IMR-90 (cell line): ENCODE data around the gene FZD4. TPM values are rescaled to one million over a fixed set of nuclear protein-coding genes. Genes with fewer than 3 reads are reported as not detected.

Source experiments
- ATAC-seq: fragments of 200-7000 bp; cut with Tn5 transposase; 2 replicates; pipeline ENCODE4 v1.9.1; 2020; ENCODE audit warnings: low read depth, mild to moderate bottlenecking, moderate library complexity
- BruUV-seq: library from RNA; stranded (reverse); fragments of 400-500 nt; replicated peaks from 2 replicates; lab custom pipeline; 2021; lab: Mats Ljungman, UMichigan
- CTCF ChIA-PET: fragments of 300-600 bp; formaldehyde crosslinking; extraction: SDS; loops from one replicate; lab custom pipeline; 2021; ENCODE audit warnings: antibody characterized with exemption; lab: Yijun Ruan, JAX
- POLR2A ChIA-PET: fragments of 300-600 bp; sonication (Branson Sonifier 250); formaldehyde crosslinking; loops from one replicate; lab custom pipeline; 2022; ENCODE audit warnings: antibody characterized with exemption; ENCODE audit not compliant: unreplicated experiment; lab: Charles Lee
- DNase-seq: peaks from one replicate; pipeline ENCODE4 v3.0.0; 2013
- H2AFZ ChIP-seq: replicated peaks from 2 replicates; pipeline ENCODE3; 2013; ENCODE audit warnings: low read length, mild to moderate bottlenecking; ENCODE audit not compliant: poor library complexity
- H2AK5ac ChIP-seq: 2 replicates; pipeline ENCODE4 v1.6.1; 2013; ENCODE audit warnings: low read depth, low read length, inconsistent platforms
- H2AK9ac ChIP-seq: replicated peaks from 2 replicates; pipeline ENCODE3; 2013; ENCODE audit warnings: mild to moderate bottlenecking, low read depth, low read length, moderate library complexity; ENCODE audit not compliant: poor library complexity
- H2BK120ac ChIP-seq: 2 replicates; pipeline ENCODE4 v1.6.1; 2013; ENCODE audit warnings: low read depth, low read length, inconsistent platforms
- H2BK15ac ChIP-seq: 3 replicates; pipeline ENCODE4 v1.6.1; 2013; ENCODE audit warnings: low read depth, low read length, inconsistent platforms
- H2BK20ac ChIP-seq: 2 replicates; pipeline ENCODE4 v1.6.1; 2013; ENCODE audit warnings: low read depth, mild to moderate bottlenecking, inconsistent platforms, low read length, moderate library complexity
- H2BK5ac ChIP-seq: 2 replicates; pipeline ENCODE4 v1.6.1; 2013; ENCODE audit warnings: mild to moderate bottlenecking, low read depth, low read length, inconsistent platforms; ENCODE audit not compliant: poor library complexity, severe bottlenecking
- H3K14ac ChIP-seq: replicated peaks from 2 replicates; pipeline ENCODE4 v1.6.1; 2013; ENCODE audit warnings: low read depth, low read length, inconsistent platforms
- H3K18ac ChIP-seq: 2 replicates; pipeline ENCODE4 v1.6.1; 2013; ENCODE audit warnings: low read depth, low read length, control low read depth
- H3K23ac ChIP-seq: 2 replicates; pipeline ENCODE4 v1.6.1; 2013; ENCODE audit warnings: low read depth, low read length, inconsistent platforms
- H3K27ac ChIP-seq: 2 replicates; pipeline ENCODE4 v1.5.1; 2013; ENCODE audit warnings: mild to moderate bottlenecking, control low read depth, low read length; ENCODE audit not compliant: insufficient read depth
- H3K27me3 ChIP-seq: 2 replicates; pipeline ENCODE4 v1.6.1; 2013; ENCODE audit warnings: low read length; ENCODE audit not compliant: control insufficient read depth, insufficient read depth
- H3K36me3 ChIP-seq: 2 replicates; pipeline ENCODE4 v1.6.1; 2013; ENCODE audit warnings: low read length, mixed read lengths; ENCODE audit not compliant: control insufficient read depth, insufficient read depth
- H3K4ac ChIP-seq: 2 replicates; pipeline ENCODE4 v1.6.1; 2013; ENCODE audit warnings: low read depth, low read length, inconsistent platforms
- H3K4me1 ChIP-seq: 2 replicates; pipeline ENCODE4 v1.6.1; 2013; ENCODE audit warnings: low read length, mixed read lengths; ENCODE audit not compliant: control insufficient read depth, insufficient read depth
- H3K4me2 ChIP-seq: 2 replicates; pipeline ENCODE4 v1.6.1; 2013; ENCODE audit warnings: low read depth, mild to moderate bottlenecking, control low read depth, low read length, moderate library complexity
- H3K4me3 ChIP-seq: 2 replicates; pipeline ENCODE4 v1.5.1; 2013; ENCODE audit warnings: low read depth, mild to moderate bottlenecking, control low read depth, low read length, moderate library complexity; ENCODE audit not compliant: insufficient read depth
- H3K56ac ChIP-seq: 2 replicates; pipeline ENCODE4 v1.6.1; 2013; ENCODE audit warnings: low read length, inconsistent platforms; ENCODE audit not compliant: insufficient read depth; ENCODE audit errors: extremely low read depth
- H3K79me1 ChIP-seq, 2 experiments: 2 replicates each; pipeline ENCODE4 v1.6.1; 2013; ENCODE audit warnings: low read length in 2 of 2, inconsistent platforms in 1 of 2, low read depth in 1 of 2
- H3K9ac ChIP-seq: 2 replicates; pipeline ENCODE4 v1.6.1; 2013; ENCODE audit warnings: low read depth, low read length, control low read depth
- H3K9me1 ChIP-seq: 2 replicates; pipeline ENCODE4 v1.6.1; 2013; ENCODE audit warnings: low read length, inconsistent platforms; ENCODE audit not compliant: insufficient read depth
- H3K9me3 ChIP-seq: 2 replicates; pipeline ENCODE4 v1.6.1; 2013; ENCODE audit warnings: low read length; ENCODE audit not compliant: control insufficient read depth, insufficient read depth
- H4K20me1 ChIP-seq: 2 replicates; pipeline ENCODE4 v1.6.1; 2013; ENCODE audit warnings: low read length, inconsistent platforms; ENCODE audit not compliant: insufficient read depth
- H4K5ac ChIP-seq: 2 replicates; pipeline ENCODE4 v1.6.1; 2013; ENCODE audit warnings: mild to moderate bottlenecking, low read depth, low read length, control low read depth
- H4K8ac ChIP-seq, 2 experiments: 2 replicates each; pipeline ENCODE4 v1.6.1; 2013; ENCODE audit warnings: low read depth in 2 of 2, low read length in 2 of 2, control low read depth in 1 of 2, inconsistent platforms in 1 of 2
- H4K91ac ChIP-seq: 2 replicates; pipeline ENCODE4 v1.6.1; 2013; ENCODE audit warnings: low read depth, low read length, inconsistent platforms; ENCODE audit not compliant: insufficient read depth
- CEBPB ChIP-seq: IDR thresholded peaks from 2 replicates; pipeline ENCODE4 v1.6.1; 2012; ENCODE audit warnings: low read depth, low read length, improper control_type of control experiment
- CTCF ChIP-seq: conservative IDR thresholded peaks from 2 replicates; pipeline ENCODE4 v1.5.1; 2012; ENCODE audit warnings: mild to moderate bottlenecking, low read depth, low read length, improper control_type of control experiment
- NFE2L2 ChIP-seq: fragments of 150-350 bp; IDR thresholded peaks from 2 replicates; pipeline ENCODE4 v1.6.1; 2016; ENCODE audit warnings: low read depth, mild to moderate bottlenecking, low read length
- RAD21 ChIP-seq: IDR thresholded peaks from 2 replicates; pipeline ENCODE4 v1.6.1; 2012; ENCODE audit warnings: low read length, improper control_type of control experiment
- SMC3 ChIP-seq: fragments of 150-350 bp; IDR thresholded peaks from 2 replicates; pipeline ENCODE4 v1.6.1; 2016; ENCODE audit warnings: low read depth, mild to moderate bottlenecking, antibody characterized with exemption, low read length, moderate library complexity
- WGBS, 2 experiments: methylation state at CpG; one replicate each; pipeline versions ENCODE4 v1.1.5 to v1.1.7; 2013; ENCODE audit warnings: missing lambda C conversion rate in 2 of 2; ENCODE audit not compliant: insufficient read length in 1 of 2; ENCODE audit errors: extremely low coverage in 2 of 2; 5-methylcytosine and 5-hydroxymethylcytosine counted together
- dilution Hi-C: fragments of 300-500 bp; cut with HindIII; formaldehyde crosslinking; loops from one replicate; pipeline ENCODE4 v1.14.3; 2018; ENCODE audit warnings: low sequenced_read_pairs; ENCODE audit not compliant: unreplicated experiment
- in situ Hi-C: fragments of 300-500 bp; cut with MboI; formaldehyde crosslinking; loops from 3 replicates; pipeline ENCODE4 v1.14.3; 2019; ENCODE audit warnings: low sequenced_read_pairs, inconsistent platforms, mixed read lengths
- intact Hi-C: fragments of 100-400 bp; cut with micrococcal nuclease; formaldehyde crosslinking; loops from 2 replicates; pipeline ENCODE4 v1.10.0; 2022
- polyA plus RNA-seq, 3 experiments: library from polyadenylated mRNA; depleted of rRNA; stranded (reverse); fragments of >200 nt; gene quantifications; 2 replicates each; pipeline ENCODE4 v1.2.3, GENCODE V29; 2012; ENCODE audit warnings: low replicate concordance in 1 of 3
- total RNA-seq: library from RNA; depleted of rRNA; stranded (reverse); fragments of >200 nt; gene quantifications from 2 replicates; pipeline ENCODE4 v1.2.3, GENCODE V29; 2012

FZD4 gene
- total and polyA plus RNA-seq, 2 of the 4 experiments (the other 2 are of a cell fraction) = 3.7 to 7.7 TPM

DNA sequence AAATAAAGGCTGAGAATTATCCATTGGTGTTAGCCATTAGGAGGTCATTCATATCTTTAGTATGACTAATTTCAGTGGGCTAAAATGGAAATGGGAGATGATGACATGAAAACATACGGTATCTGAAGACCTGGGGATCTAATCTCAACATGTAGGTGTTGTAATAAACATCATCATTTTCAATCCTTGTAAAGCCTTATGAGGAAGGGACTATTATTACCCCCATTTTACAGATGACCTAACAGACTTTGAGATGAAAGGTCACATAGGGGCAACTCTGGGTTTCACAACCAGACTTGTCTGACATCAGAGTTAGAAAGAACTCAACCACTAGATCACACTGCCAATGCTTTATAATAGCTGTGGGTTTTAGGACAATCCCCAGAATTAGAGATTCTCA lies 47.7 kb upstream of the FZD4 start:
- intact Hi-C loops = no loop called here

More for the DNA sequence above, 47.7 kb upstream of the FZD4 start:
- no peak overlapping the region for H2BK15ac ChIP-seq
- DNase-seq = no peak
- H2AFZ ChIP-seq = no peak overlapping the region
- no peak overlapping the region for H2BK20ac ChIP-seq
- CTCF ChIA-PET = no interaction called here
- H3K36me3 ChIP-seq = no peaks in the 10 kb centered on the region
- H3K14ac ChIP-seq = no peak overlapping the region
- H3K4me1 ChIP-seq = peaks cover 2% of the 10 kb centered on the region; the same call in 1 of the 2 replicates
- dilution Hi-C loops = no loop called here
- no peak for TF ChIP-seq NFE2L2
- no peak for TF ChIP-seq SMC3
- no peak for TF ChIP-seq CTCF
- TF ChIP-seq RAD21 = no peak
- no peak for TF ChIP-seq CEBPB
- POLR2A ChIA-PET = no interaction called here
- BruUV-seq = no TSS peak
- no peak overlapping the region for H2AK5ac ChIP-seq
- no peak overlapping the region for H3K9ac ChIP-seq
- no peaks in the 10 kb centered on the region for H3K79me1 ChIP-seq
- ATAC-seq = no peak
- H4K91ac ChIP-seq = no peak overlapping the region
- no peak overlapping the region for H3K4me3 ChIP-seq
- WGBS, 2 experiments = no CpG with 5 or more reads among the region's 1 CpG
- no peak overlapping the region for H4K5ac ChIP-seq
- H3K9me1 ChIP-seq = no peaks in the 10 kb centered on the region
- no peak overlapping the region for H4K8ac ChIP-seq
- no peaks in the 10 kb centered on the region for H4K20me1 ChIP-seq
- H3K18ac ChIP-seq = no peak overlapping the region
- no peak overlapping the region for H3K4me2 ChIP-seq
- no peak overlapping the region for H3K23ac ChIP-seq
- in situ Hi-C loops = no loop called here
- no peak overlapping the region for H3K27ac ChIP-seq
- no peaks in the 10 kb centered on the region for H3K9me3 ChIP-seq
- no peaks in the 10 kb centered on the region; the same call in 1 of the 2 replicates for H3K27me3 ChIP-seq
- no peak overlapping the region for H2BK5ac ChIP-seq
- no peak overlapping the region for H2BK120ac ChIP-seq
- H2AK9ac ChIP-seq = no peak overlapping the region
- H3K56ac ChIP-seq = no peak overlapping the region
- H3K4ac ChIP-seq = no peak overlapping the region
